ENCODE results near the gene HES6.

Gene HES6

GRCh38 chr2:238235331-238235732 lies 4.5 kb downstream of the HES6 start:
- H3K27ac ChIP-seq (ENCODE audit: insufficient read depth, low read depth, low read length, poor library complexity, severe bottlenecking): no peak overlapping the region
- H3K4me3 ChIP-seq (ENCODE audit: insufficient read depth, low read depth, low read length): no peak overlapping the region
- WGBS, 2 experiments: 63 to 64% methylated on average over 11 of the region's 11 CpGs
- H3K27me3 ChIP-seq (ENCODE audit: control insufficient read depth, insufficient read depth, low read length, poor library complexity, severe bottlenecking): peaks cover 62% of the 10 kb centered on the region
- H3K36me3 ChIP-seq (ENCODE audit: control insufficient read depth, insufficient read depth, low read length): no peaks in the 10 kb centered on the region
- H3K4me1 ChIP-seq (ENCODE audit: control insufficient read depth, insufficient read depth, low read length): no peaks in the 10 kb centered on the region
- no peaks in the 10 kb centered on the region for H3K9me3 ChIP-seq (ENCODE audit: control insufficient read depth, low read length)

GRCh38 chr2:238233625-238234024 lies 6.2 kb downstream of the HES6 start:
- no peak overlapping the region for H3K27ac ChIP-seq (ENCODE audit: insufficient read depth, low read depth, low read length, poor library complexity, severe bottlenecking)
- H3K27me3 ChIP-seq (ENCODE audit: control insufficient read depth, insufficient read depth, low read length, poor library complexity, severe bottlenecking): peaks cover 54% of the 10 kb centered on the region
- H3K4me1 ChIP-seq (ENCODE audit: control insufficient read depth, insufficient read depth, low read length): no peaks in the 10 kb centered on the region
- no peak overlapping the region for H3K4me3 ChIP-seq (ENCODE audit: insufficient read depth, low read depth, low read length)
- 76 to 77% methylated on average over 12 of the region's 12 CpGs for WGBS, 2 experiments
- no peaks in the 10 kb centered on the region for H3K36me3 ChIP-seq (ENCODE audit: control insufficient read depth, insufficient read depth, low read length)
- no peaks in the 10 kb centered on the region for H3K9me3 ChIP-seq (ENCODE audit: control insufficient read depth, low read length)

GRCh38 chr2:238231809-238232208 lies 8.0 kb downstream of the HES6 start:
- peaks cover 35% of the 10 kb centered on the region for H3K27me3 ChIP-seq (ENCODE audit: control insufficient read depth, insufficient read depth, low read length, poor library complexity, severe bottlenecking)
- H3K36me3 ChIP-seq (ENCODE audit: control insufficient read depth, insufficient read depth, low read length): no peaks in the 10 kb centered on the region
- H3K27ac ChIP-seq (ENCODE audit: insufficient read depth, low read depth, low read length, poor library complexity, severe bottlenecking): no peak overlapping the region
- no peaks in the 10 kb centered on the region for H3K4me1 ChIP-seq (ENCODE audit: control insufficient read depth, insufficient read depth, low read length)
- H3K9me3 ChIP-seq (ENCODE audit: control insufficient read depth, low read length): no peaks in the 10 kb centered on the region
- H3K4me3 ChIP-seq (ENCODE audit: insufficient read depth, low read depth, low read length): no peak overlapping the region
- WGBS, 2 experiments: 85 to 88% methylated on average over 21 of the region's 21 CpGs

GRCh38 chr2:238231251-238231793 lies 8.5 kb downstream of the HES6 start:
- WGBS, 2 experiments: 44 to 48% methylated on average over 46 of the region's 46 CpGs
- Histone ChIP-seq H3K36me3 (ENCODE audit: control insufficient read depth, insufficient read depth, low read length) (no peaks in the 10 kb centered on the region), H3K27ac (ENCODE audit: insufficient read depth, low read depth, low read length, poor library complexity, severe bottlenecking) (no peak overlapping the region), H3K27me3 (ENCODE audit: control insufficient read depth, insufficient read depth, low read length, poor library complexity, severe bottlenecking) (peaks cover 31% of the 10 kb centered on the region), H3K4me3 (ENCODE audit: insufficient read depth, low read depth, low read length) (peak overlapping the region; percentile 45), H3K4me1 (ENCODE audit: control insufficient read depth, insufficient read depth, low read length) (no peaks in the 10 kb centered on the region), H3K9me3 (ENCODE audit: control insufficient read depth, low read length) (no peaks in the 10 kb centered on the region)

GRCh38 chr2:238230699-238231098 lies 9.1 kb downstream of the HES6 start:
- Histone ChIP-seq H3K4me1 (ENCODE audit: control insufficient read depth, insufficient read depth, low read length) (no peaks in the 10 kb centered on the region), H3K27ac (ENCODE audit: insufficient read depth, low read depth, low read length, poor library complexity, severe bottlenecking) (no peak overlapping the region), H3K27me3 (ENCODE audit: control insufficient read depth, insufficient read depth, low read length, poor library complexity, severe bottlenecking) (peaks cover 24% of the 10 kb centered on the region), H3K36me3 (ENCODE audit: control insufficient read depth, insufficient read depth, low read length) (no peaks in the 10 kb centered on the region), H3K4me3 (ENCODE audit: insufficient read depth, low read depth, low read length) (peak overlapping the region; percentile 45), H3K9me3 (ENCODE audit: control insufficient read depth, low read length) (no peaks in the 10 kb centered on the region)
- 76 to 83% methylated on average over 5 of the region's 5 CpGs for WGBS, 2 experiments

GRCh38 chr2:238228700-238229099 lies 11.1 kb downstream of the HES6 start:
- Histone ChIP-seq H3K36me3 (ENCODE audit: control insufficient read depth, insufficient read depth, low read length) (no peaks in the 10 kb centered on the region), H3K4me3 (ENCODE audit: insufficient read depth, low read depth, low read length) (no peak overlapping the region), H3K4me1 (ENCODE audit: control insufficient read depth, insufficient read depth, low read length) (no peaks in the 10 kb centered on the region), H3K9me3 (ENCODE audit: control insufficient read depth, low read length) (no peaks in the 10 kb centered on the region), H3K27ac (ENCODE audit: insufficient read depth, low read depth, low read length, poor library complexity, severe bottlenecking) (no peak overlapping the region), H3K27me3 (ENCODE audit: control insufficient read depth, insufficient read depth, low read length, poor library complexity, severe bottlenecking) (peaks cover 17% of the 10 kb centered on the region)
- WGBS, 2 experiments: 86 to 89% methylated on average over 4 of the region's 4 CpGs

- WGBS, 2 experiments: 70 to 72% methylated on average over 9 to 11 of the region's 11 CpGs
- Histone ChIP-seq H3K27ac (ENCODE audit: insufficient read depth, low read depth, low read length, poor library complexity, severe bottlenecking) (no peak overlapping the region), H3K27me3 (ENCODE audit: control insufficient read depth, insufficient read depth, low read length, poor library complexity, severe bottlenecking) (peaks cover 17% of the 10 kb centered on the region)
These were observed 12.2 kb downstream of the HES6 start for GRCh38 chr2:238227587-238228032.

GRCh38 chr2:238226698-238227586 lies 12.9 kb downstream of the HES6 start:
- Histone ChIP-seq H3K4me3 (ENCODE audit: insufficient read depth, low read depth, low read length) (no peak overlapping the region), H3K36me3 (ENCODE audit: control insufficient read depth, insufficient read depth, low read length) (no peaks in the 10 kb centered on the region), H3K27ac (ENCODE audit: insufficient read depth, low read depth, low read length, poor library complexity, severe bottlenecking) (no peak overlapping the region), H3K4me1 (ENCODE audit: control insufficient read depth, insufficient read depth, low read length) (no peaks in the 10 kb centered on the region), H3K27me3 (ENCODE audit: control insufficient read depth, insufficient read depth, low read length, poor library complexity, severe bottlenecking) (peaks cover 17% of the 10 kb centered on the region), H3K9me3 (ENCODE audit: control insufficient read depth, low read length) (no peaks in the 10 kb centered on the region)
- WGBS, 2 experiments: 87 to 89% methylated on average over 8 of the region's 8 CpGs

More at GRCh38 chr2:238227587-238228032, 12.2 kb downstream of the HES6 start:
- no peak overlapping the region for H3K4me3 ChIP-seq (ENCODE audit: insufficient read depth, low read depth, low read length)
- no peaks in the 10 kb centered on the region for H3K36me3 ChIP-seq (ENCODE audit: control insufficient read depth, insufficient read depth, low read length)
- H3K4me1 ChIP-seq (ENCODE audit: control insufficient read depth, insufficient read depth, low read length): no peaks in the 10 kb centered on the region
- no peaks in the 10 kb centered on the region for H3K9me3 ChIP-seq (ENCODE audit: control insufficient read depth, low read length)

GRCh38 chr2:238225911-238226697 lies 13.7 kb downstream of the HES6 start:
- Histone ChIP-seq H3K36me3 (ENCODE audit: control insufficient read depth, insufficient read depth, low read length) (no peaks in the 10 kb centered on the region), H3K4me1 (ENCODE audit: control insufficient read depth, insufficient read depth, low read length) (no peaks in the 10 kb centered on the region), H3K9me3 (ENCODE audit: control insufficient read depth, low read length) (no peaks in the 10 kb centered on the region), H3K27ac (ENCODE audit: insufficient read depth, low read depth, low read length, poor library complexity, severe bottlenecking) (no peak overlapping the region), H3K27me3 (ENCODE audit: control insufficient read depth, insufficient read depth, low read length, poor library complexity, severe bottlenecking) (peaks cover 14% of the 10 kb centered on the region), H3K4me3 (ENCODE audit: insufficient read depth, low read depth, low read length) (no peak overlapping the region)
- WGBS, 2 experiments: 93 to 95% methylated on average over 38 of the region's 38 CpGs

- Histone ChIP-seq H3K9me3 (ENCODE audit: control insufficient read depth, low read length) (no peaks in the 10 kb centered on the region), H3K36me3 (ENCODE audit: control insufficient read depth, insufficient read depth, low read length) (no peaks in the 10 kb centered on the region), H3K4me3 (ENCODE audit: insufficient read depth, low read depth, low read length) (no peak overlapping the region), H3K27me3 (ENCODE audit: control insufficient read depth, insufficient read depth, low read length, poor library complexity, severe bottlenecking) (peaks cover 4% of the 10 kb centered on the region), H3K27ac (ENCODE audit: insufficient read depth, low read depth, low read length, poor library complexity, severe bottlenecking) (no peak overlapping the region), H3K4me1 (ENCODE audit: control insufficient read depth, insufficient read depth, low read length) (no peaks in the 10 kb centered on the region)
- 87 to 88% methylated on average over 13 of the region's 13 CpGs for WGBS, 2 experiments
These were observed 14.7 kb downstream of the HES6 start for GRCh38 chr2:238225121-238225520.
